ENCODE measurements around the gene TAF12. TPM values are rescaled to one million over a fixed set of nuclear protein-coding genes. Genes with fewer than 3 reads are reported as not detected.
"Not testable (repeated sequence)": the region's sequence is repeated elsewhere in the genome, so short reads cannot be mapped to it uniquely, and the experiment has no call there.

The TAF12 gene
- polyA plus RNA-seq, 1 donor = 28.4 TPM

- not testable (repeated sequence) for DNase-seq
Measured at GRCh38 chr1:28586585-28587391, 56.1 kb downstream of the TAF12 start.

DNA sequence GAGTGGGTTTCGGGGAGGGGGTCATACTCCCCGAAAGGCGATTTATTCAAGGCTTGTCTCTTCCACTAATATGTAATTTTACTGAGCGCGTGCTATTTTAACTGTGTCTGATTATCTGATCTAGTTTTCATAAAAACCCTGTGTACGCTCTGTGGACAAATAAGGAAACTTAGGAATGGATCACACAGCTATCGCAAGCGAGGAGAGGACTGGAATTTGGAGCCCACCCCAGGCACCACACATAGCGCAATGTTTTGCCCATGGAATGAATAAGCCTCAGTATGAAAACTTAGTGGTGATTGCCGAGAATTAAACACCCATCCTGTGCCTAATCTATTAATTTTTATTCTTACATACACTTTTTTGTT lies 60.6 kb downstream of the TAF12 start:
- DNase-seq = no peak

DNA sequence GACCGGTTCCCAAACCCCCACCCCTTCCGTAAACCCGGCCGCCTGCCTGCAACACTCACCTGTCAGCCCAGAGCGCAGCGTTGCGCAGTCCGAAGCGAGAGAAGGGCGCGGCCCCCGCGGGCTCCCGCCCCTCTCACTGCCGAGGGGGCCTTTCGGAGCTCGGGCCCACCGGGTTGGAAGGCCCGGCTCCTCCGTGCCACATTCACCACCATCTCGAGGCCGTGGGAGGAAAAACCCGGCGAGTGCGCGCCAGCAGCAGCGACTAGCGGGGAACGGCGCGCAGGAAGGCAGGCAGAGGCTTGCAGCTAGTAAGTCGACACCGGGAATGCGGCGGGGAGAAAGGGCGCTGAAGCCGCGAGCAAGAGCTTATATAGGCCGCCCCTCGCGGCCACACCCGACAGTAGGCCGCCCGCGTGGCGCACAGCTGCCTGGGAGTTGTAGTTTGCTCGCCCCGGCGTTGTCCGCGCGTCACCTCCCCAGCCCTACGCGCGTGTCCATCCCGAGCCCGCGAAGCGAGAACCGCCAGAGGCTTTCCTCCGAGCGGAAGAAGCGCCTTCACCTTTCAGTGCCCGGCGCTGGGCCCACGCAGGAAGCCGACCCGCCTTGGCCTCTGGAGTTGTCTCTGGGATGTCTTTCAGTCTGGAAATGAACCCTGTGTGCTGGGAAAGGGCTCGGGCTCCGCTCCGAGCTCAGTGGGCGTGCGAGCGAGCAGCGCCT lies 61.2 kb downstream of the TAF12 start:
- DNase-seq = peak; percentile 93

- DNase-seq = peak; percentile 42
Measured at GRCh38 chr1:28580722-28581530, 61.9 kb downstream of the TAF12 start.

DNA sequence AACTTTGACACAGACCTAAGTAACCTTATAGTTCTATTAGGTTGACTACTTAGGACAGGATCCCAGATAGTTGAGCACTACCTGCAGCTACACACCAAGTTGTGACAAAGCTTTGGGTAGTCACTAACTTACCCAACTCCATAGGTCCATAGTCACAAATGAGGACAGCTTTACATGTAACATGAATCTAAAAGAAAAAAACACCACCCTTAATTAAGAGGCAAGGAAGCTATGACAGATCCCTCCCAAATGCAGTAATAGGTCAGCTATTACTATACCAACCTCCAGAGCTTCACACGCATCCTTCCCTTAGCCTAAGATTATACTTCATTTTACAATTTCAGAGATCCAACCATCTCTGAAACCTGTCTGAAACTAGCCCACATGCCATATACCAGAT lies 63.5 kb downstream of the TAF12 start:
- no peak for DNase-seq

GRCh38 chr1:28578696-28579218 lies 64.1 kb downstream of the TAF12 start:
- DNase-seq = no peak

DNA sequence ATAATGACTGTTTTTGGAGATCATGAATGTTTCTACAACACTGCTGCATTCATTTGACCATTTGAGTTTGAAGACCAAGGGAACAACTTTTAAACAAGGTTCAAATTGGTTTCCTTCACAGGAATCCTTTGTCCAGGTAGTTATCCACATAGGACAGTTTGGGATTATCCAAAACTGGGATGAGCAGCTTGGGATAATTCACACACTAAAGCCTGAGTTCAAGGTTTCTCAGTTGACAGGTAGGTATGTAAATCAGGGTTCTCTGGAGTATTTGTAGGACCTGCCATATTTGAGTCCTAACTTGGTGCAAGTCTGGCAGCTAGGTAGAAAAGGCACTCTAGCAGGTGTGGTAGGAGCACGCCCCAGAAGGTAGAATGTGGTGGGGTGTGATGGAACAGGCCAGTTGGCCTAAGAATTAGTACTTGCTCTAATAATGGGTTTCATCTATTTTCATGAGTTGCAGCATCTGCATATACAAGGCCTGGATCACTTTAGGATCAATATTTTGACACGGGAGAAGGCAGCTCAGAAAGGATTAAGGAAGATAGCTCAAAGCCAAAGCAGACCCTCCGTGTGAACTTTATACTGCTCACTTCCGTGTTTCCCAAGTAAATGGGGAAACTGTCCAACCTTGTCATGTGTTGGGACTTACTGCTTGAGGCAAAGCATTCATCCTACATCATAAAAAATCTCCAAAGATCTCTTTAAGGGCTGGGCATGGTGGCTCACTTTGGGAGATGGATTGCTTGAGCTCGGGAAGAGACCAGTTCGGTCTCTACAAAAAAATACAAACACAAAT lies 64.9 kb downstream of the TAF12 start:
- no peak for DNase-seq

- no peak for DNase-seq
Measured at GRCh38 chr1:28577052-28577678, 65.7 kb downstream of the TAF12 start.

DNA sequence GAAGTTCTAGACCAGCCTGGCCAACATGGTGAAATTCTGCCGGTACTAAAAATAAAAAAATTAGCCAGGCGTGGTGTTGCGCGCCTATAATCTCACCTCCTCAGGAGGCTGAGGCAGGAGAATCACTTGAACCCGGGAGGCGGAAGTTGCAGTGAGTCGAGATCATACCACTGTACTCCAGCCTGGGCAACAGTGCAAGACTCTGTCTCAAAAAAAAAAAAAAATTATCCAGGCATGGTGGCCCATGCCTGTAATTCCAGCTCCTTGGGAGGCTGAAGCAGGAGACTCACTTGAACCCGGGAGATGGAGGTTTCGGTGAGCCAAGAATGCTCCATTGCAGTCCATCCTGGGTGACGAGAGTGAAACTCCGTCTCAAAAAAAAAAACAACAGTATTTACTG lies 69.3 kb downstream of the TAF12 start:
- DNase-seq = no peak

DNA sequence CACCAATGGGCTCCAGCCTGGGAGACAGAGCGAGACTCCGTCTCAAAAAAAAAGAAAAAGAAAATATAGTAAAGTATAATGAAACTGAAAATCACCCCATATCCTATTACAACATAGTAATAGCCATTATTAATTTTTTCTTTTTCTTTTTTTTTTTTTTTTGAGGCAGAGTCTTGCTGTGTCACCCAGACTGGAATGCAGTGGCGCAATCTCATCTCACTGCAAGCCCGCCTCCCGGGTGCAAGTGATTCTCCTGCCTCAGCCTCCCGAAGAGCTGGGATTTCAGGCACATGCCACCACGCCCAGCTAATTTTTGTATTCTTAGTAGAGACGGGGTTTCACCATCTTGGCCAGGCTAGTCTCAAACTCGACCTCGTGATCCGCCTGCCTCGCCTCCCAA lies 70.0 kb downstream of the TAF12 start:
- DNase-seq = not testable (repeated sequence)

GRCh38 chr1:28571911-28572310 lies 71.0 kb downstream of the TAF12 start:
- no peak for DNase-seq

DNA sequence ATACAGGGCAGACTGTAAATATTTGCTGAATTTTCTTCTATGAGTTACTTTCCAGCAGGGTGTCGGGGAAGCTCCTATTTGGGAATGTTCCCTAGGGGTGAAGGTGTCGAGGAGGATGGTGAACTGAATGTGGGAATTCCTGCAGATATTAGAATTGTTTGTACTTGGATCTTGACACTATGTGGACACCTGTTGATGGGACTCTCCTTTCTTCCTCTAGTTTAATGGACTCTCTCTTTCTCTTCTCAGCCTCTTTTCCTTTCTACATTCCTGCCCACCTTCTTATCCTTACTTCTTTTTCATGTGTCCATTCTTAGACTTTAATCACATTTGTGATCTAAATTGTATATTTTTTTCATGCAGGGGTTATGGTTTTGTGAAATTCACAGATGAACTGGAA lies 75.9 kb downstream of the TAF12 start:
- DNase-seq = no peak

DNA sequence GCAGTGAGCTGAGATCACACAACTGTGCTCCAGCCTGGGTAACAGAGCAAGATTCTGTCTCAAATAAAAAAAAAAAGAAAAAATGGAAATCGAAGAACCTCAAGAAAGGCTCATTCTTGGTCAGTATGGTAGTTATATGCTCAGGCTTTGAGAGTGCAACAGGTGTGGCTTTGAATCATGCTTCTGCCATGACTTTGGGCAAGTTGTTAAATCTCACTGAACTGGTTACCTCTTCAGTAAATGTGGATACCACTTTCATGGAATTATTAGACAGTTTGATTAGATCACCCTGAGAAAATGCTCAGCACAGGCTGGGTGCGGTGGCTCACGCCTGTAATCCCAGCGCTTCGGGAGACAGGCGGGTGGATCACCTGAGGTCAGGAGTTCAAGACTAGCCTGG lies 77.1 kb downstream of the TAF12 start:
- no peak for DNase-seq

DNA sequence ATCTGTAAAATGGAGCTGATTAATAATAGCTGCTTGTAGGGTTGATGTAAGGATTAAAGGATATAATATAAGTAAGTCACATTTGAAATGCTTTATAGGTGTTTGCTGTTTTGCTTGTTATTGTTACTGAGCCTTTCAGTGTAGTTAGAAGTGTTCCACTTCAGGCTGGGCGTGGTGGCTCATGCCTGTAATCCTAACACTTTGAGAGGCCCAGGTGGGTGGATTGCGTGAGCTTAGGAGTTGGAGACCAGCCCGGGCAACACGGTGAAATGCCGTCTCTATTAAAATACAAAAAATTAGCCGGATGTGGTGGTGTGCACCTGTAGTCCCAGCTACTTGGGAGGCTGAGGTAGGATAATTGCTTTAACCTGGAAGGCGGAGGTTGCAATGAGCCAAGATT lies 77.8 kb downstream of the TAF12 start:
- no peak for DNase-seq

DNA sequence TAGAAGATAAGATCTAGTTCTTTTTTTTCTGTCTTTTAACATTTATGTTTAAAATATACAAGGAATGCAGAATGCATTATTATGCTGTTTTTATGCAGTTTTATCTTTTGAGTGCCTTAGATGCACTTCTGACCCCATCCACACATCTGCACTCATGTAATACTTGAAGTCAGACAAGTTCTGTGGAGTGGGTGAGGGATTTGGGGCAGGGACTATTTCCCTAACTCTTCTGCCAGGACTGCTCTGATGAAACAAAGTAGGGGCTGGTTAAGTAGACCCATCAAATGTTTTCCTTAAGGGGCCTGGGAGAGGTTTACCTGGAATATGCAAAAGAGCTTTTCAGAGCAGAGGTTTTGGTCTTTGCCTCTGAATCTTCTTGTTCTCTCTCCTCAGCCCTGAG lies 78.6 kb downstream of the TAF12 start:
- no peak for DNase-seq

DNA sequence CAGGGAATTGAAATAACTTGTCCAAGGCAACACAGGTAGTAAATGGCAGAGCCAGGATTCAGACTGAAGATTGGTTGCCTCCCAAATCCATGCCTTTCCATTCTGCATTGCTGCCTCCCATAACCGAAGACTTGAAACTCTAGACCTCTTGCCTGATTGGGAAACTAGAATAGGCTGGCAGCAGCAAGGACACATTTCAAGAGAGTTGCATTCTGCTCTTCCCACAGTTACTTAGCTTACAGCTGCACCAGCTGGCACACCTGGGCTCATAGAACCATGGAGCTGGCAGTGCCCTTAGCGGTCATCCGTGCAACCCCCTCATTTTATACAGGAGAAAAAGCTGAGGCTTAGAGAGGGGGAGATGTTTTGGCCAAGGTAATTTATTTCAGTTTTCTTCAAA lies 82.0 kb downstream of the TAF12 start:
- DNase-seq = no peak

Other genes starting within 250 kb of the TAF12 start
- gene RCC1, start 137.0 kb downstream of the TAF12 start, polyA plus RNA-seq (ENCODE audit: insufficient read length) = 41.3 TPM
- 25.6 TPM for gene TRNAU1AP, start 90.0 kb downstream of the TAF12 start, polyA plus RNA-seq (ENCODE audit: insufficient read length)
- 2.0 TPM for gene RAB42, start 50.8 kb downstream of the TAF12 start, polyA plus RNA-seq (ENCODE audit: insufficient read length)
- not detected for gene RNU11, start 5.5 kb upstream of the TAF12 start, polyA plus RNA-seq (ENCODE audit: insufficient read length)
- gene GMEB1, start 25.7 kb upstream of the TAF12 start, polyA plus RNA-seq (ENCODE audit: insufficient read length) = 20.6 TPM
- 104 TPM for gene YTHDF2, start 93.9 kb upstream of the TAF12 start, polyA plus RNA-seq (ENCODE audit: insufficient read length)
- 0.52 TPM for gene OPRD1, start 169.1 kb upstream of the TAF12 start, polyA plus RNA-seq (ENCODE audit: insufficient read length)